ENCODE results near the gene PRSS21.

The PRSS21 gene

GRCh38 chr16:2779978-2780898 is 36.8 kb upstream of the PRSS21 start:
- DNase-seq (ENCODE audit: low spot score), result no peak

DNA sequence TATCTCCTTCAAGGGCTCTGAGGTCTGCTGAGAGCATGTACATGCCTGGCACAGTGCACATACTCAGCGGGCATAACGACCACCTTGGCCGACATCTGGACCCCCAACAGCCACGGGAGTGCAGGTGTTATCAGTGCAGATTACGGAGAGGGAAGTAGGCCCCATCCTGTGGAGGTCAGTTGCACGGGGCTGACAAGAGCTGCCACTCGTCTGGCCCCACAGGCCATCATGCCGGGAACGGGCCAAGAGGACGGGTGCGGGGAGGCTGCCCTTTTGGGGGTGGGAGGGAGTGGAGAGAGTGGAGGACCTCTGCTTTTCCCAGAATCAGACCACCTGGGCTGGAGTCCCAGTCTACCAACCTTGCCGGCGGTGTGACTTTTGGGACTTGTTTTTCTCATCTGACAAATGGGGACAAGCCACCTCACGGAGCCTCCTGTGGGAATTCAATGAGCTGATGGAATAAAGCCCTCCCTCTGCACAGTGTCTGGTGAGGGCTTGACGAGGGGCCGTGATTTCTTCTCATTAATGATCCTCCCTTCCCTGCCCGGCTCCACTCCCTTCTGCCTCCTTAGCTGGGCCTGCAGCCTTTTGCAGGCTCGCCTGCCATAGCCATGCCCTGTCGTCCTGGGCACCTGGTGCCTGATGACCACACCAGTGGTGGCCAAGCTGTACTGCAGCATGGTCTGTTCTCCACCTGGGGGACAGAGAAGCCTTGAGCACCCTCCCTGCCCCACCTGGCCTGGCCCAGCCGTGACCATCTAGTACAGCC is 34.3 kb upstream of the PRSS21 start:
- DNase-seq (ENCODE audit: low spot score), result no peak

DNA sequence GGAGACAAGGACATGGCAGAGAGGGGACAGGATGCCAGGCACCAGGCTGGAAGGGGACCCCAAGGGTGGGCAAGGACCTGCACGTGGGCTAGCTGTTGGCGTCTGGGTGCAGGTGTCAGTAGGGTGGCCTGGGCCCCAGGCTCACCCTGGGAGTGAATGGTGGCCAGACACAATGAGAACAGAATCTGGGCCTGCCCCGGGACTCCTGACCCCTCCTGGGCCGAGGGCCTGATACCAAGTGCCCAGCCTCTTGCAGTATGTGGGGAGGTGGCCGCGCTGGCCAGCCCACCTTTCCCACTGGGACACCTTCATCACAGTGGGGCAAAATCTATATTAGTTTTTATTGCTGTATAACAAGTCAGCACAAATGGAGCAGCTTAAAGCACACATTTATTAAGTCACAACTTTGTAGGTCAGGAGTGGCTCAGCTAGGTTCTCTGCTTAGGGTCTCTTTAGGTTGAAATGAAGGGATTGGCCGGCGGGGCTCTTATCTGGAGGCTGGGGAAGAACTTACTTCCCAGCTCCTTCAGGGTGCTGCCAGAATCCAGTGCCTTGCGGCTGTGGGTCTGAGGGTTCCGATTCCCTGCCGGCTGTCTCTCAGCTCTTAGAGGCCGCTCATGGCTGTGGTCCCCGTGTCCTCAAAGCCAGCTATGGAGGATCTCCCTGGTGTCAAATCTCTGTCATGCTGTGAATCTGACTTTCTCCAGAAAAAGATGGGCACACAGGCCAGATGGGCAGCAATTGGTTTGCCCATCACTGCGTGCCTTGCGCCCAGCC is 33.3 kb upstream of the PRSS21 start:
- no peak for DNase-seq (ENCODE audit: low spot score)

GRCh38 chr16:2784358-2785100 is 32.5 kb upstream of the PRSS21 start:
- no peak for DNase-seq (ENCODE audit: low spot score)

- no peak for DNase-seq (ENCODE audit: low spot score)
These were observed 31.7 kb upstream of the PRSS21 start for GRCh38 chr16:2785101-2785991.

DNA sequence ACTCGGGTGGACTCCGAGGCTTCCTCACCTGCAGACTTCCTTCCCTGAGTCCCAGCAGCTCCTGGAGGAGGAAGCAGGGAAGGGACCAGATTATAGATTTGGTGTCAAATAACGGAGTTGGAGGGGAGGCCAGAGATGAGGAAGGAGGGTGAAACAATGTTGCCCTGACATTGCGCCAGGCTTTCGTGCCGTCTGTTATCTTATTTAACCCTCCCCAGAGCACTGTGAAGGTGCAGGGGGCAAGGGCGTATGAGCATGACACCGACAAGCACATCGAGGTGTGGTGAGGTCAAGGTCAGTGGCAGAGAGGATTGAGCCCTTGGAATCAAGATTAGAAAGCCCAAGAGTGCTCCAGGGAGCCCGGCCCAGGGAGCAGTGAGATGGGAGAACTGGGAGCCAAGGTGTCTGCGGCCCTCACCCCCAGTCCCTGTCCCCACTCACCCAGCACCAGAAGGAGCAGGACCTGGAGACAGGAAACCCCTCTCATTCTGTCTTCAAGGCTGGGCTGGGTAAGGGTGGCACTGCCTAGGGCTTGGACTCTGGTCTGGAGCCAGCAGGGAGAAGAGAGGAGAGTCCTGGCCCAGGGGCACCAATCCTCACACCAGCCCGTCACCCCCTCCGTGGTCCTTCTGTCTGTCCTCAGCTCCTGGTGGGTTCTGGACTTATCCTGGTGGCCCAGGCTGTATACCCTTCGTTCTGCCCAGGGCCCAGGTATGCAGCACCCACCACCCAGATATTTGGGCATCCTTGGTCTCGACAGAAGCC is 30.8 kb upstream of the PRSS21 start:
- no peak for DNase-seq (ENCODE audit: low spot score)

DNA sequence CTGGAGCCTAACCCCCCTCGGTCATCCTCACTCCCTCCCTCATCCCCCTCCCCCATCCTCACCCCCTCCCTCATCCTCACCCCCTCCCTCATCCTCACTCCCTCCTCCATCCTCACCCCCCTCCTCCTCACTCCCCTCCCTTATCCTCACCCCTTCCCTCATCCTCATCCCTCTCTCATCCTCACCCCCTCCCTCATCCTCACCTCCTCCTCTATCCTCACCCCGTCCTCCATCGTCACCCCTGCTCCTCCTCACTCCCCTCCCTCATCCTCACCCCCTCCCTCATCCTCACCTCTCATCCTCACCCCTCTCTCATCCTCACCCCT is 30.2 kb upstream of the PRSS21 start:
- DNase-seq (ENCODE audit: low spot score), result no peak

- no peak for DNase-seq (ENCODE audit: low spot score)
These were observed 29.6 kb upstream of the PRSS21 start, which contains the start of gene PRSS33 for GRCh38 chr16:2787406-2787805. Gene PRSS33 (minus strand): TSS chr16:2787560. CDS start chr16:2786547, 1,013 bp downstream.

- DNase-seq (ENCODE audit: low spot score), result no peak
These were observed 29.1 kb upstream of the PRSS21 start for GRCh38 chr16:2787961-2788360.

GRCh38 chr16:2790631-2791030 is 26.4 kb upstream of the PRSS21 start:
- DNase-seq (ENCODE audit: low spot score), result no peak

DNA sequence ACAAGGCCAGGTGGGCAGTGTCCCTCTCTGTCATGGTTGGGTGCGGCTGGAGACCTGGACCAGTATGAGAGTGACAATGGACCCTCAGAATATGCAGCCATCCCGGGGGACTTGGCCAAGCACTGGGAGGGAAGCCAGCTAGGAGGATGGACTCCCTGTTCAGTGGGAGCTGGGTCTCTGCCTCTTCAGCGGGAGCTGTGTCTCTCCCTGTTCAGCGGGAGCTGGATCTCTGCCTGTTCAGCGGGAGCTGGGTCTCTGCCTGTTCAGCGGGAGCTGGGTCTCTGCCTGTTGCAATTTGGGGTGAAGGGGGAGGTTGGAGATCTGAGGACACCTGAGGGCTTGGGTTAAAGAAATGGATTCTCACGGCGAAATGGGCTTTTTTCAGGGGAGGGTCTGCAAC is 25.9 kb upstream of the PRSS21 start:
- no peak for DNase-seq (ENCODE audit: low spot score)

- no peak for DNase-seq (ENCODE audit: low spot score)
These were observed 24.1 kb upstream of the PRSS21 start for GRCh38 chr16:2792940-2793339.

GRCh38 chr16:2795395-2796143 is 21.5 kb upstream of the PRSS21 start:
- no peak for DNase-seq (ENCODE audit: low spot score)

GRCh38 chr16:2798723-2799204 is 18.3 kb upstream of the PRSS21 start:
- DNase-seq (ENCODE audit: low spot score), result no peak

DNA sequence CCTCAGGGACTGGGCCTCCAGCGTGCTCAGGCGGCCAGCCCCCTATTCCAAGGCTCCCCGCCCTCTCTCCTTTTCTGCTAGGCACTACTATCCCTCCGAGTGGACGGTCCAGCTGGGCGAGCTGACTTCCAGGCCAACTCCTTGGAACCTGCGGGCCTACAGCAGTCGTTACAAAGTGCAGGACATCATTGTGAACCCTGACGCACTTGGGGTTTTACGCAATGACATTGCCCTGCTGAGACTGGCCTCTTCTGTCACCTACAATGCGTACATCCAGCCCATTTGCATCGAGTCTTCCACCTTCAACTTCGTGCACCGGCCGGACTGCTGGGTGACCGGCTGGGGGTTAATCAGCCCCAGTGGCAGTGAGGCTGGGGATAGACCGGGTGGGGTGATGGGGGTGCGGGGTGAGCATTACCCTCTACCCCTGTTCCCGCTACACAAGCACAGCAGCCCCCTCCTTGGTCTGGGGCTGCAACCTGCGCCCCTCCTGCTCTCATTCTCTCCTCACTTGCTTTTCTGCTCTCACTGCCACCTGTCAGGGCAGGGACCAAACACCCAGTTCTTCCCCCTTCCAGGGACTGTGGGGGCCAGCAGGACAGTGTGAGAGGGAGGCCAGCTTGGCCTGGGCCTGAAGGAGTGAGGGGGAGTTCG is 17.7 kb upstream of the PRSS21 start:
- no peak for DNase-seq (ENCODE audit: low spot score)

- no peak for DNase-seq (ENCODE audit: low spot score)
These were observed 17.2 kb upstream of the PRSS21 start for GRCh38 chr16:2799859-2800226.

DNA sequence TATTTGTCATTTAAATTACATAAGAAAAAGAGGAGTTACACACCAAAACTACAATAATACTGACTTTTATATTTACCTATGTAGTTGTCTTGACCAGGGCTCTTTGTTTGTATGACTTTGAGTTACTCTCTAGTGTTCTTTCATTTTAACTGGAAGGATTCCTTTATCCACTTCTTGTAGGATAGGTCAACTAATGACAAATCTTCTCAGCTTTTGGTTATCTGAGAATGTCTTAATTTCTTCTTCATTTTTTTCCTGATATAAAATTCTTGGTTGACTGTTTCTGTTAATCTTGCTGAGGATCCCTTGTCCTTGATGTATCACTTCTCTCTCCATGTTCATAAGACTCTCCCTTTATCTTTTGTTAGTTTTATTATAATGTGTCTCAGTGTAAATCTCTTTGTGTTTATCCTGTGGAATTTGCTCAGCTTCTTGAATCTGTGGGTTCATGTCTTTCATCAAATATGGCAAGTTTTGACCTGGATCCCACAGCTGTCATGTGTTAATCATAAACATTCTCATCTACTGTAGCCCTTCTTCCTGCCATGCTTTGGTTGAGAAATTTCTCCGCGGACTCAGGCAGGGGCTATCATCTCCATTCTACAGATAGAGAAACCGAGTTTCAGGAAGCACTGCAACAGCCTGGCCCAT is 13.4 kb upstream of the PRSS21 start:
- DNase-seq (ENCODE audit: low spot score), result no peak

GRCh38 chr16:2804728-2805127 is 12.3 kb upstream of the PRSS21 start:
- no peak for DNase-seq (ENCODE audit: low spot score)
